ENCODE data around the gene ORC4.

- TF ChIP-seq POLR2AphosphoS5 (IDR thresholded peaks at IDR 0.05; ENCODE audit: insufficient read depth, low read depth, low read length) (no peak), CTCF (IDR thresholded peaks at IDR 0.05; ENCODE audit: extremely low read depth in 1 of 2, insufficient read depth in 1 of 2, low read depth in 1 of 2, low read length in 2 of 2) (no peak), POLR2A (IDR thresholded peaks at IDR 0.05; ENCODE audit: low read depth, low read length) (no peak), EZH2 (IDR thresholded peaks at IDR 0.05; ENCODE audit: borderline replicate concordance, low read depth, low read length, severe bottlenecking) (no peak), MYC (IDR thresholded peaks at IDR 0.05; ENCODE audit: low read depth, low read length) (no peak), JUN (IDR thresholded peaks at IDR 0.05; ENCODE audit: borderline replicate concordance, insufficient read depth, insufficient read length, low read depth) (no peak), GATA2 (IDR thresholded peaks at IDR 0.05; ENCODE audit: insufficient read depth, insufficient read length, low read depth, low read length) (no peak), FOS (IDR thresholded peaks at IDR 0.05; ENCODE audit: borderline replicate concordance, insufficient read depth, low read length) (no peak)
- TF ChIP-seq, protein P1, sequence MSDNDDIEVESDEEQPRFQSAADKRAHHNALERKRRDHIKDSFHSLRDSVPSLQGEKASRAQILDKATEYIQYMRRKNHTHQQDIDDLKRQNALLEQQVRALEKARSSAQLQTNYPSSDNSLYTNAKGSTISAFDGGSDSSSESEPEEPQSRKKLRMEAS (IDR thresholded peaks at IDR 0.05; ENCODE audit: insufficient read depth, insufficient read length), result no peak
Measured at GRCh38 chr2:147945660-147946059, 74.9 kb downstream of the ORC4 start.

All from endothelial cell of umbilical vein (primary cell).